Omental fat pad (tissue), 4 donors: ENCODE results near the gene TTLL5. TPM values are rescaled to one million over a fixed set of nuclear protein-coding genes. Genes with fewer than 3 reads are reported as not detected.
"Not testable (repeated sequence)": the region's sequence is repeated elsewhere in the genome, so short reads cannot be mapped to it uniquely, and the experiment has no call there.

Experiments used
- ATAC-seq: fragments of 150-250 bp; one replicate; pipeline ENCODE4 v1.9.1; 2016; ENCODE audit warnings: mild to moderate bottlenecking, moderate library complexity; ENCODE audit not compliant: low FRiP score
- DNase-seq: peaks from one replicate; pipeline ENCODE4 v3.0.0-alpha.2; 2019; ENCODE audit warnings: low spot score
- CTCF ChIP-seq, 3 donors: fragments of 450-650 bp; IDR thresholded peaks; one replicate each; pipeline ENCODE4 v1.5.1; 2016 to 2017; ENCODE audit warnings: antibody characterized with exemption in 3 of 3, mild to moderate bottlenecking in 3 of 3, moderate library complexity in 2 of 3
- total RNA-seq, 4 donors: library from RNA; depleted of rRNA; stranded (reverse); fragments of >200 nt; gene quantifications; one replicate each; pipeline ENCODE4 v1.1.0, GENCODE V29; 2016

The TTLL5 gene
- total RNA-seq, 4 donors from 2014 or later: 17.3 to 28.2 (median 22.2) TPM

DNA sequence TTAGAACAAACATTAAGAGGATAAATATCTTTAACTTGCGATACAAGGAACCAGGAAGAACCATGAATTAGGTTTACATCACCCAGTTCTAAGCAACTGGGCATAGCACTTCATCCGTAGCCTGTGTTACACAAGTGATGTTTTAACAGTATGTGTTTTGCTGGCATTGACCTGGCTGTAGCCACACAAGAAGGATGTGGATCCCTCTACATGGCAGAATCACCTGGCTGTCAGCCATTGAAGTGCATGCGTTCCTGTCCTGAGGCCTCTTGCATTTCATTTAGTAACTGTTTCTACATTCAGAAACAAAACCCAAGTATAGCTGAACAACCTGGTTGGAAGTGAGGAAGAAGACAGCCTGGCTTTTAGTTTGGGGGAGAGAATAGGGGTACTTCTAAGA is 248.6 kb downstream of the TTLL5 start:
- no peak for TF ChIP-seq CTCF (IDR thresholded peaks at IDR 0.05)
- no peak for ATAC-seq
- no peak for DNase-seq

- ATAC-seq: no peak
- no peak for TF ChIP-seq CTCF (IDR thresholded peaks at IDR 0.05)
- no peak for DNase-seq
These were observed 249.0 kb downstream of the TTLL5 start for GRCh38 chr14:75910048-75910447.

GRCh38 chr14:75911883-75912282 is 250.8 kb downstream of the TTLL5 start:
- no peak for TF ChIP-seq CTCF (IDR thresholded peaks at IDR 0.05)
- DNase-seq: no peak
- ATAC-seq: no peak

- DNase-seq: no peak
- TF ChIP-seq CTCF (IDR thresholded peaks at IDR 0.05): no peak
- ATAC-seq: no peak
These were observed 252.1 kb downstream of the TTLL5 start for GRCh38 chr14:75913183-75913582.

GRCh38 chr14:75915045-75915444 is 254.0 kb downstream of the TTLL5 start:
- ATAC-seq: no peak
- no peak for DNase-seq
- TF ChIP-seq CTCF (IDR thresholded peaks at IDR 0.05): no peak

DNA sequence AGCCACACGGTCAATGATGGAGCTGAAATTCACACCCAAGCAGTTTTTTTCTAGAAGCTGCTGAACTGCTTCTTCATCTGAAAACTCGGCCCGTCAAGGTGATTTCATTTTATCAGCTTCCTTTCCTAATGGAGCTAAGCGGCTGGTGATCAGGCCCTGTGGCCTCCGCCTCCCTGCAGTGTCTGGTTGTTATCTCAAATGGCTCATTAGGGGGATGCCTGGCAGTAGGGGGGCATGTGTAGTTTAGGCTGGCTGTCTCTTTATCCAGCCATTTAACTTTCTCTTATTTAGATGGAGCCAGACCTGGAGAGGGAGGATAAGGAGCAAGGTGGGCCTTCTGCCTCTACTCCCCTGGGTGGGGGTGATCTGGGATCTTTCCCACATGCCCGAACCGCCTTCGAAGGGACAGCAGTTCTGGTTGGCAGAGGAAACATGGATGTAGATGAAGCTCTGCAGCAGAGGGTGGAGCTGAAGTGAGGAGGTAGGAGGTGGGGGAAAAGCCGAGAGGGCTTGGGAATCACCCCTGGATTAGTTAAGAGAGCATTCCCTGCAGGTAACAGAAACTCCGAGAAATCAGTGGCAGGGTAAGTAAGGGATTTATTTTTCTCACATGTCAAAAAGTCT is 256.4 kb downstream of the TTLL5 start:
- ATAC-seq (no peak), DNase-seq (no peak)
- TF ChIP-seq CTCF (IDR thresholded peaks at IDR 0.05): no peak

- DNase-seq: no peak
- no peak for ATAC-seq
- TF ChIP-seq CTCF (IDR thresholded peaks at IDR 0.05): no peak
These were observed 256.9 kb downstream of the TTLL5 start for GRCh38 chr14:75917946-75918335.

GRCh38 chr14:75920421-75920820 is 259.4 kb downstream of the TTLL5 start:
- ATAC-seq, DNase-seq: not testable (repeated sequence)

- DNase-seq, ATAC-seq: not testable (repeated sequence)
These were observed 264.2 kb downstream of the TTLL5 start for GRCh38 chr14:75925141-75925840.
